ENCODE measurements around the gene BGN. TPM values are rescaled to one million over a fixed set of nuclear protein-coding genes. Genes with fewer than 3 reads are reported as not detected.

Gene BGN
- total RNA-seq, 2 experiments from 2014 or later, result not detected

DNA sequence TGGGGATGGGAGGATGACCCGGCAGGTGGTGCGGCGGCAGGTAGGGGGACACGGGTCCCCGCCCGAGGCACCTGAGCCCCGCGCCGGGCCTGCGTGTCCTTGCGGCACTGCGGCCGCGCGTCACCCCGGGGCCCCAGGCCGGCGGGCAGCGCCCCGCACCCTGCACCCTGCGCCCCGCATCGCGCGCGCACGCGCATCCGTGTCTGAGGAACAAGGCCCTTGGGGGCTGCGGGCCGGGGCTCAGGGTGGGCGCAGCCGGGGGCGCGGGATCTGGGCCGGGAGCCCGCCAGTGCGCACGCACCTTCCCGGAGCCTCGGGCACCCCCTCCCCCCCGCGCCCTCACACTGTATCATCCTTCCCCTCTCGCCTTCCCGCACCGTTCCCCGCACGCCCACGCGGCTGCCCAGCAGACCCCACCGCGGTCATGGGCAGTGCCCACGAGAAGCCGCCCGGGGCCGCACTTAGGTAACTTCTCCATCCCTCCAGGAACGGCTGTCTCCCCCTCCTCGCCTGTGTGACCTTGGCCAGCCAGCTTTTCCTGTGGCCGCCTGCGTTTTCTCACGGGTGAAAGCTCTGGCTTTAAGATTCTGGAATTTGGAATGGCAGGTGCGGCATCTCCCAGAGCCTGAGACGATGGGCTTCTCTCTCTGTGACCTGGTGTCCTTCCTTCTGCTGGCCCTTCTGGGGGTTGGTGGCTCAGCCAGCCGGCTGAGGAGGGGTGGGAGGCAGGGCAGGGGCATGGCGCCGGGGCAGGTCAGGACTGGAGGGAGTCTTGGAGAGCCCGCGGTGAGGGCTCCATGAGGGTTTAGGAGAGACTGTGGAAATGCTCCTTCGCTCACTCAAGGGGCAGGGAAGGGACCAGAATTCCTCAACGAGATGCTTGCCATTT lies 23.4 kb downstream of the BGN start:
- TF ChIP-seq EZH2phosphoT487 (IDR thresholded peaks at IDR 0.05; ENCODE audit: borderline replicate concordance, low read depth, low read length), result no peak
- TF ChIP-seq, protein P1, sequence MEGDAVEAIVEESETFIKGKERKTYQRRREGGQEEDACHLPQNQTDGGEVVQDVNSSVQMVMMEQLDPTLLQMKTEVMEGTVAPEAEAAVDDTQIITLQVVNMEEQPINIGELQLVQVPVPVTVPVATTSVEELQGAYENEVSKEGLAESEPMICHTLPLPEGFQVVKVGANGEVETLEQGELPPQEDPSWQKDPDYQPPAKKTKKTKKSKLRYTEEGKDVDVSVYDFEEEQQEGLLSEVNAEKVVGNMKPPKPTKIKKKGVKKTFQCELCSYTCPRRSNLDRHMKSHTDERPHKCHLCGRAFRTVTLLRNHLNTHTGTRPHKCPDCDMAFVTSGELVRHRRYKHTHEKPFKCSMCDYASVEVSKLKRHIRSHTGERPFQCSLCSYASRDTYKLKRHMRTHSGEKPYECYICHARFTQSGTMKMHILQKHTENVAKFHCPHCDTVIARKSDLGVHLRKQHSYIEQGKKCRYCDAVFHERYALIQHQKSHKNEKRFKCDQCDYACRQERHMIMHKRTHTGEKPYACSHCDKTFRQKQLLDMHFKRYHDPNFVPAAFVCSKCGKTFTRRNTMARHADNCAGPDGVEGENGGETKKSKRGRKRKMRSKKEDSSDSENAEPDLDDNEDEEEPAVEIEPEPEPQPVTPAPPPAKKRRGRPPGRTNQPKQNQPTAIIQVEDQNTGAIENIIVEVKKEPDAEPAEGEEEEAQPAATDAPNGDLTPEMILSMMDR (conservative IDR thresholded peaks at IDR 0.05; ENCODE audit: low read length), result no peak
- no peak for DNase-seq (ENCODE audit: low spot score)
- POLR2A ChIA-PET, result no interaction called here
- CTCF ChIA-PET (ENCODE audit: unreplicated experiment), result no interaction called here
- Histone ChIP-seq H3K4me3 (ENCODE audit: low read depth, low read length, poor library complexity, severe bottlenecking) (no peak overlapping the region), H3K9me3 (ENCODE audit: low read length) (no peaks in the 10 kb centered on the region), H3K27ac (ENCODE audit: low read depth, low read length, poor library complexity, severe bottlenecking) (no peak overlapping the region), H3K36me3 (ENCODE audit: insufficient read depth, low read length) (no peaks in the 10 kb centered on the region), H3K9me2 (ENCODE audit: insufficient read depth, low read length) (no peaks in the 10 kb centered on the region), H2AFZ (ENCODE audit: low read length) (no peak overlapping the region), H3K4me2 (ENCODE audit: low read length) (no peak overlapping the region), H3K79me2 (ENCODE audit: insufficient read depth, low read depth, low read length) (no peaks in the 10 kb centered on the region), H4K20me1 (ENCODE audit: insufficient read depth, low read length) (no peaks in the 10 kb centered on the region), H3K4me1 (ENCODE audit: insufficient read depth, low read length, poor library complexity, severe bottlenecking) (no peaks in the 10 kb centered on the region)
- intact Hi-C loops (cut with micrococcal nuclease; ENCODE audit: unreplicated experiment), result no loop called here
- BruUV-seq (replicated peaks), result no TSS peak

DNA sequence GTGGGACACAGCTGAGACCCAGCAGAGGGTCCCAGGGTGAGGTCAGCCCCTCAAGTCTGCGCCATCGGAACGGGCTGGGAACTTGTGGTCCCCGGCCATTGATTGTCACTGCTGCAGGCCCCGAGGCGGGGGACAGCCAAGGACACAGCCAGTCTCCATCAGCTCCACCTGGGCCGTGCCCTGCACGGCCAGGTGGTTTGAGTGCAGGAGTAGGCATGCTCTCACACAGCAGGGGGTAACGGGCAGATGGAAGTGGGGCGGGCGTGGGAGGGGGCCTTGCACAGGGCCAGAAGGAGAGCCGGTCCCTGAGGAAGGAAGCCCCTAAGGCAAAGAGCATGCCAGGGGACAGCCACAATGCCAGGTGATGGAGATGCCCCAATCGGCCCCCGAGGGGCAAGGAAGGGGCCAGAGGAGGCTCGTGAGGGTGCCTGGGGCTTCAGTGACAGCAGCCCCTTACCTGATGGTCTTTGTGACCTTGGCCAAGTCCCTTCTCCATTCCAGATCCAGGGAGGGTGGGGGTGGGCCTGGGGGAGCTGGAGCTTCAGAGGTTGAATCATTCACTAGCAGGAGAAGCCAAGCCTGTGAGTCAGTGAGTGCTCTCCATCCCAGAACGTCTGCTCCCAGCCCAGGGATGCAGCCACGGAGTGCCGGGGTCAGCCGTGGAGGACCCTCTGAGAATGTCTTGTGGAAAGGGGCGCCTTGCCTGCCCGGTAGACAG lies 24.9 kb downstream of the BGN start:
- ChIA-PET CTCF (ENCODE audit: unreplicated experiment) (no interaction called here), POLR2A (no interaction called here)
- no peaks in the 10 kb centered on the region for H3K36me3 ChIP-seq (ENCODE audit: insufficient read depth, low read length)
- intact Hi-C loops (cut with micrococcal nuclease; ENCODE audit: unreplicated experiment), result no loop called here
- no peak for DNase-seq (ENCODE audit: low spot score)
- H3K9me3 ChIP-seq (ENCODE audit: low read length), result no peaks in the 10 kb centered on the region
- H2AFZ ChIP-seq (ENCODE audit: low read length), result no peak overlapping the region
- no peaks in the 10 kb centered on the region for H4K20me1 ChIP-seq (ENCODE audit: insufficient read depth, low read length)
- no peaks in the 10 kb centered on the region for H3K4me1 ChIP-seq (ENCODE audit: insufficient read depth, low read length, poor library complexity, severe bottlenecking)
- H3K27ac ChIP-seq (ENCODE audit: low read depth, low read length, poor library complexity, severe bottlenecking), result no peak overlapping the region
- TF ChIP-seq, protein P1 (conservative IDR thresholded peaks at IDR 0.05; ENCODE audit: low read length), result no peak
- TF ChIP-seq EZH2phosphoT487 (IDR thresholded peaks at IDR 0.05; ENCODE audit: borderline replicate concordance, low read depth, low read length), result no peak
- H3K4me3 ChIP-seq (ENCODE audit: low read depth, low read length, poor library complexity, severe bottlenecking), result no peak overlapping the region
- H3K4me2 ChIP-seq (ENCODE audit: low read length), result no peak overlapping the region
- no TSS peak for BruUV-seq (replicated peaks)
- no peaks in the 10 kb centered on the region for H3K9me2 ChIP-seq (ENCODE audit: insufficient read depth, low read length)
- H3K79me2 ChIP-seq (ENCODE audit: insufficient read depth, low read depth, low read length), result no peaks in the 10 kb centered on the region
